ENCODE measurements around the gene NPHP4. TPM values are rescaled to one million over a fixed set of nuclear protein-coding genes. Genes with fewer than 3 reads are reported as not detected.

Gene NPHP4
- total and polyA plus RNA-seq, 2 donors (not counting 3 experiments of a cell fraction or from before 2014, with no cell fraction given), result 4.4 to 11.7 TPM

DNA sequence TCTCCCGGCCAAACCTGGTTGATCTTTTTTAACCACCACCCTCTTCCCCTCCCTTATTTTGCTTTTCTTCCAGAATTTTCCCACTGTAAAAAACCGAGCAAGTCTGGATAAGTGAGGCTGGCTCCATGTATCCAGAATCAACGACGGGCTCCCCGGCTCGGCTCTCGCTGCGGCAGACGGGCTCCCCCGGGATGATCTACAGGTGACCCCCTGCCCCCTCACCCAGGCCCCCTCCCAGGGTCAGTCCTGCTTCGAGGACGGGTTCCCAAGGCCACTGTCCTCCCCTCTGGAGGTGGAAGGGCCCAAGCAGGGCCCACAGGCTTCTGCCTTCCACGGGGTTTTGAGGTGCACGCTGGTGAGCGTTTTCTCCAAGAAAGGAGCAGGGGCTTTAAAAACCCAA lies 48.2 kb upstream of the NPHP4 start:
- Histone ChIP-seq H3K27me3 (ENCODE audit: control insufficient read depth in 2 of 2, insufficient read depth in 2 of 2, low read length in 2 of 2) (no peaks in the 10 kb centered on the region), H2AFZ (ENCODE audit: low read depth, low read length) (no peak overlapping the region), H3K79me2 (ENCODE audit: control insufficient read depth, insufficient read depth, low read length) (no peaks in the 10 kb centered on the region), H3K4me1 (ENCODE audit: control insufficient read depth, extremely low read depth, insufficient read depth, low read length) (no peaks in the 10 kb centered on the region), H3K4me3 (replicated peaks in 1 of 3; ENCODE audit: insufficient read depth in 1 of 3, low read depth in 1 of 3, low read length in 3 of 3) (no peak overlapping the region), H3K9me1 (replicated peaks; ENCODE audit: control insufficient read depth, extremely low read depth, insufficient read depth, low read length) (no peaks in the 10 kb centered on the region), H3K4me2 (ENCODE audit: insufficient read depth, low read length) (no peak overlapping the region), H3K9me3 (replicated peaks; ENCODE audit: control insufficient read depth, insufficient read depth, low read length) (no peaks in the 10 kb centered on the region), H4K20me1 (replicated peaks; ENCODE audit: control insufficient read depth, extremely low read depth, insufficient read depth, low read length) (no peaks in the 10 kb centered on the region), H3K9ac (replicated peaks; ENCODE audit: extremely low read depth, insufficient read depth, low read length) (no peak overlapping the region), H3K36me3 (ENCODE audit: control insufficient read depth in 2 of 2, extremely low read depth in 1 of 2, insufficient read depth in 2 of 2, low read length in 2 of 2) (no peaks in the 10 kb centered on the region), H3K27ac (ENCODE audit: insufficient read depth, low read depth, low read length) (no peak overlapping the region)
- intact Hi-C loops (cut with micrococcal nuclease) (no loop called here), dilution Hi-C loops (cut with MboI; ENCODE audit: extremely low pct_ligation_motif_present, low sequenced_read_pairs) (no loop called here)
- FAIRE-seq, result no peak
- TF ChIP-seq EZH2 (IDR thresholded peaks at IDR 0.05; ENCODE audit: borderline replicate concordance, low read depth, low read length, severe bottlenecking), result no peak
- ChIA-PET CTCF (interaction anchor here (1.0 kb wide), 1 partner anchor 145 kb away, joined by 3 read pairs; no protein-coding TSS in a partner anchor), POLR2A (no interaction called here)
- no TSS peak for BruUV-seq (replicated peaks)
- no peak for DNase-seq (ENCODE audit: low read depth, low spot score)

DNA sequence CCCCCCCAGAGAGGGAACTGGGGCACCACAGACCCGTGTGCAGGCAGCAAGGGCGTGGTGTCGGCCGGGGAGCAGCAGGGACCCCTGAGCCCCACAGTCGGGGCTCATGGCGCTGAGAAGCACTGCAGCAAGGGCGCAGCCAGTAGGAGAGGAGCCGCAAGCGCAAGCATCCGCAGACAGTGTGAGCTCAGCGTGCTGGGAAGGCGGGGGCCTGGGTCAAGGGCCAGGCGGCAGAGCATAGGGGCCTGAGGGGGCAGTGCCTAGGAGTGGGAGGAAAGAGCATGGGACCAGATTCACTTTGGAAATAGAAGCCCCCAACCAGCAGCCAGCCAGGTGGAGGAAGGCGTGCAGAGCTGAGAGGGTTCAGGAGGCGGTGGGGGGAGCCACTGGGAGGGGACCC lies 46.8 kb upstream of the NPHP4 start:
- Histone ChIP-seq H3K9me1 (replicated peaks; ENCODE audit: control insufficient read depth, extremely low read depth, insufficient read depth, low read length) (no peaks in the 10 kb centered on the region), H3K4me1 (ENCODE audit: control insufficient read depth, extremely low read depth, insufficient read depth, low read length) (no peaks in the 10 kb centered on the region), H3K4me2 (ENCODE audit: insufficient read depth, low read length) (no peak overlapping the region), H3K9ac (replicated peaks; ENCODE audit: extremely low read depth, insufficient read depth, low read length) (no peak overlapping the region), H3K4me3 (replicated peaks in 1 of 3; ENCODE audit: insufficient read depth in 1 of 3, low read depth in 1 of 3, low read length in 3 of 3) (no peak overlapping the region), H4K20me1 (replicated peaks; ENCODE audit: control insufficient read depth, extremely low read depth, insufficient read depth, low read length) (no peaks in the 10 kb centered on the region), H3K9me3 (replicated peaks; ENCODE audit: control insufficient read depth, insufficient read depth, low read length) (no peaks in the 10 kb centered on the region), H3K36me3 (ENCODE audit: control insufficient read depth in 2 of 2, extremely low read depth in 1 of 2, insufficient read depth in 2 of 2, low read length in 2 of 2) (no peaks in the 10 kb centered on the region), H3K79me2 (ENCODE audit: control insufficient read depth, insufficient read depth, low read length) (no peaks in the 10 kb centered on the region), H3K27ac (ENCODE audit: insufficient read depth, low read depth, low read length) (no peak overlapping the region), H3K27me3 (ENCODE audit: control insufficient read depth in 2 of 2, insufficient read depth in 2 of 2, low read length in 2 of 2) (no peaks in the 10 kb centered on the region), H2AFZ (ENCODE audit: low read depth, low read length) (no peak overlapping the region)
- DNase-seq (ENCODE audit: low read depth, low spot score), result no peak
- TF ChIP-seq JUN (IDR thresholded peaks at IDR 0.05; ENCODE audit: borderline replicate concordance, insufficient read depth, insufficient read length, low read depth) (no peak), EZH2 (IDR thresholded peaks at IDR 0.05; ENCODE audit: borderline replicate concordance, low read depth, low read length, severe bottlenecking) (no peak), POLR2AphosphoS5 (IDR thresholded peaks at IDR 0.05; ENCODE audit: insufficient read depth, low read depth, low read length) (no peak), FOS (IDR thresholded peaks at IDR 0.05; ENCODE audit: borderline replicate concordance, insufficient read depth, low read length) (no peak), MYC (IDR thresholded peaks at IDR 0.05; ENCODE audit: low read depth, low read length) (no peak), GATA2 (IDR thresholded peaks at IDR 0.05; ENCODE audit: insufficient read depth, insufficient read length, low read depth, low read length) (no peak), POLR2A (IDR thresholded peaks at IDR 0.05; ENCODE audit: low read depth, low read length) (no peak)
- TF ChIP-seq, protein P1, sequence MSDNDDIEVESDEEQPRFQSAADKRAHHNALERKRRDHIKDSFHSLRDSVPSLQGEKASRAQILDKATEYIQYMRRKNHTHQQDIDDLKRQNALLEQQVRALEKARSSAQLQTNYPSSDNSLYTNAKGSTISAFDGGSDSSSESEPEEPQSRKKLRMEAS (IDR thresholded peaks at IDR 0.05; ENCODE audit: insufficient read depth, insufficient read length), result no peak
- TF ChIP-seq, protein P2, sequence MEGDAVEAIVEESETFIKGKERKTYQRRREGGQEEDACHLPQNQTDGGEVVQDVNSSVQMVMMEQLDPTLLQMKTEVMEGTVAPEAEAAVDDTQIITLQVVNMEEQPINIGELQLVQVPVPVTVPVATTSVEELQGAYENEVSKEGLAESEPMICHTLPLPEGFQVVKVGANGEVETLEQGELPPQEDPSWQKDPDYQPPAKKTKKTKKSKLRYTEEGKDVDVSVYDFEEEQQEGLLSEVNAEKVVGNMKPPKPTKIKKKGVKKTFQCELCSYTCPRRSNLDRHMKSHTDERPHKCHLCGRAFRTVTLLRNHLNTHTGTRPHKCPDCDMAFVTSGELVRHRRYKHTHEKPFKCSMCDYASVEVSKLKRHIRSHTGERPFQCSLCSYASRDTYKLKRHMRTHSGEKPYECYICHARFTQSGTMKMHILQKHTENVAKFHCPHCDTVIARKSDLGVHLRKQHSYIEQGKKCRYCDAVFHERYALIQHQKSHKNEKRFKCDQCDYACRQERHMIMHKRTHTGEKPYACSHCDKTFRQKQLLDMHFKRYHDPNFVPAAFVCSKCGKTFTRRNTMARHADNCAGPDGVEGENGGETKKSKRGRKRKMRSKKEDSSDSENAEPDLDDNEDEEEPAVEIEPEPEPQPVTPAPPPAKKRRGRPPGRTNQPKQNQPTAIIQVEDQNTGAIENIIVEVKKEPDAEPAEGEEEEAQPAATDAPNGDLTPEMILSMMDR (IDR thresholded peaks at IDR 0.05; ENCODE audit: extremely low read depth in 1 of 2, insufficient read depth in 1 of 2, low read depth in 1 of 2, low read length in 2 of 2), result no peak
- BruUV-seq (replicated peaks), result no TSS peak
- dilution Hi-C loops (cut with MboI; ENCODE audit: extremely low pct_ligation_motif_present, low sequenced_read_pairs), result no loop called here
- ChIA-PET CTCF (interaction anchor here (0.8 to 1.4 kb wide), 3 partner anchors 14 to 206 kb away, joined by 3 to 5 read pairs (median 3); no protein-coding TSS in a partner anchor), POLR2A (no interaction called here)
- no peak for FAIRE-seq
- intact Hi-C loops (cut with micrococcal nuclease), result no loop called here

Data from endothelial cell of umbilical vein (primary cell).